IPS-15b (cell line): Measurements from ENCODE around the gene ADRM1.

Experiments
- H3K27me3 ChIP-seq: one replicate; pipeline ENCODE4 v1.6.1; 2013; ENCODE audit warnings: low read length; ENCODE audit not compliant: control insufficient read depth, insufficient read depth
- H3K36me3 ChIP-seq: one replicate; pipeline ENCODE4 v1.6.1; 2013; ENCODE audit warnings: low read length; ENCODE audit not compliant: control insufficient read depth, insufficient read depth
- H3K4me1 ChIP-seq: one replicate; pipeline ENCODE4 v1.6.1; 2013; ENCODE audit warnings: mild to moderate bottlenecking, low read length; ENCODE audit not compliant: control insufficient read depth, insufficient read depth
- H3K4me3 ChIP-seq: one replicate; pipeline ENCODE4 v1.5.1; 2013; ENCODE audit warnings: low read depth, low read length
- H3K9ac ChIP-seq: one replicate; pipeline ENCODE4 v1.6.1; 2013; ENCODE audit warnings: low read depth, mild to moderate bottlenecking, low read length
- H3K9me3 ChIP-seq: one replicate; pipeline ENCODE4 v1.6.1; 2013; ENCODE audit warnings: mild to moderate bottlenecking, low read length; ENCODE audit not compliant: control insufficient read depth, insufficient read depth

The ADRM1 gene

DNA sequence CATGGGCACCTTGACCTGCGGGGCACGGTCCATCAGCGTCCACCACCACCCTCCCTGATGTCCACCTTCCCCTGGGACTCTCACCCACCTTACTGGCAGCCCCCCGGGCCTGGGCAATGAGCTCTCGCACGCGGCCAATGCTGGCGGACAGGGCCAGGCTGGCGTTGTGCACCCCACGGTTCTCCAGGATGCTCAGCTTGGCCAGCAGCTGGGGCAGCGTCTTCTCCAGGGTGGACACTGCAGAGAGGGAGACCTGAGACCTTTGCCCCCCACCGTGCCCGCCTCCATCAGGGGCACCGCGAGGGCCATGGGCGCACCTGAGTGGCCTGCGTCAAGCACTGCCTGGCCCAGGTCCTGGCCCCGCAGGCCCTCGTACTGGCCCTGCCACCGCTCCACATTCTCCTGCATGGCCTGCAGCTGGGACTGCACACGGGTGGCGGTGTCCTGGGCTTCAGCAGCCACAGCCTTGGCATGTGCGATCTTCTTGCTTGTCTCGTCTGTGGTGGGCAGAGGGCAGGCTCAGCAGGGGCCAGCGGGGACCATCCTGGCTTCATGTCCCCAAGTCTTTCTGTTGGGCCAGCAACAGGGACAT lies 12.0 kb downstream of the ADRM1 start:
- no peak overlapping the region for H3K9ac ChIP-seq
- no peaks in the 10 kb centered on the region for H3K4me1 ChIP-seq
- H3K36me3 ChIP-seq, result peaks cover 92% of the 10 kb centered on the region
- no peaks in the 10 kb centered on the region for H3K9me3 ChIP-seq
- H3K4me3 ChIP-seq, result no peak overlapping the region
- H3K27me3 ChIP-seq, result no peaks in the 10 kb centered on the region

DNA sequence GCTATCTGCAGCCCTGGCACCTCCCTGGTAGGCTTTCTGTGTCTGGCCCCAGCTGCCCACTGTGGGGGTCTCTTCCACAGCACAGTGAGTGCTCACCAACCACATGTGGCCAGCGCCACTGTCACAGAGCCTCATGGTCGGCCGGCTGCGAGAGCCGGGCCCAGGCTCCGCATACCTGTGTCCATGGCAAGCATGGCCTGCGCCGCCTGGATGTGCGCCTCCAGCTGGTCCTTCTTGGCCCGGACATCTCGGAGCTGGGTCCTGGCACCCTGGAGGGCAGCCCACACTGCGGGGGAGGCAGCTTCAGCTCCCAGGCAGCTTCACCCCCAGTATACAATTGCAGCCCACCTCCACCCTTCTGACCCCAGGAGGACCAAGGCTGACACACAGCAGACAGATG lies 13.0 kb downstream of the ADRM1 start:
- H3K4me1 ChIP-seq, result no peaks in the 10 kb centered on the region
- no peaks in the 10 kb centered on the region for H3K27me3 ChIP-seq
- no peaks in the 10 kb centered on the region for H3K9me3 ChIP-seq
- no peak overlapping the region for H3K4me3 ChIP-seq
- H3K9ac ChIP-seq, result no peak overlapping the region
- peaks cover 92% of the 10 kb centered on the region for H3K36me3 ChIP-seq

GRCh38 chr20:62316331-62317166 lies 13.8 kb downstream of the ADRM1 start:
- Histone ChIP-seq H3K4me3 (no peak overlapping the region), H3K9me3 (no peaks in the 10 kb centered on the region), H3K9ac (no peak overlapping the region), H3K27me3 (no peaks in the 10 kb centered on the region), H3K36me3 (peaks cover 85% of the 10 kb centered on the region), H3K4me1 (no peaks in the 10 kb centered on the region)

DNA sequence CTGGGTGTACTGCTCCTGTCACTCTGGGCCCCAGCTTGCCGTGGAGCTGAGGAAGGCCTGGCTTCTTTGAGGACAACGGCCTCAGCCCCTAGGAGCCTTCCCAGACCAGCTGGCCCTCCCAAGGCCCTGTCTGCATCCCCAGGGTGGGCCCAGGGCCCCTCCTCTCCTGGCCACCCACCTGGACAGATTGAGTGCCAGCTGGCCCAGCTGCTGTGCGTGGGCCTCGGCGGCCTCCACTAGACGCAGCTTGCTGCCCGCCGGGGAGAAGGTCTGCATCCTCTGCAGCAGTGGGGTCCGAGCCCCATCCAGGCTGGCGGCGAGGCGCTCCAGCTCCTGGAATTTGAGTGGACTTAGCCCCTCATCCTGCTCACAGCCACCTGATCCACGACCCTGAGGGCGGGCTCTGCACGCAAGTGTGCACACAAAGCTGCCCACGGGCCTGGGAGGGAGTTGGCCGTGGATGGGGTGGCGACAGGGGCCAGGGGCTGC lies 14.4 kb downstream of the ADRM1 start:
- H3K36me3 ChIP-seq, result peaks cover 84% of the 10 kb centered on the region
- no peak overlapping the region for H3K4me3 ChIP-seq
- H3K9ac ChIP-seq, result no peak overlapping the region
- no peaks in the 10 kb centered on the region for H3K27me3 ChIP-seq
- no peaks in the 10 kb centered on the region for H3K4me1 ChIP-seq
- no peaks in the 10 kb centered on the region for H3K9me3 ChIP-seq

DNA sequence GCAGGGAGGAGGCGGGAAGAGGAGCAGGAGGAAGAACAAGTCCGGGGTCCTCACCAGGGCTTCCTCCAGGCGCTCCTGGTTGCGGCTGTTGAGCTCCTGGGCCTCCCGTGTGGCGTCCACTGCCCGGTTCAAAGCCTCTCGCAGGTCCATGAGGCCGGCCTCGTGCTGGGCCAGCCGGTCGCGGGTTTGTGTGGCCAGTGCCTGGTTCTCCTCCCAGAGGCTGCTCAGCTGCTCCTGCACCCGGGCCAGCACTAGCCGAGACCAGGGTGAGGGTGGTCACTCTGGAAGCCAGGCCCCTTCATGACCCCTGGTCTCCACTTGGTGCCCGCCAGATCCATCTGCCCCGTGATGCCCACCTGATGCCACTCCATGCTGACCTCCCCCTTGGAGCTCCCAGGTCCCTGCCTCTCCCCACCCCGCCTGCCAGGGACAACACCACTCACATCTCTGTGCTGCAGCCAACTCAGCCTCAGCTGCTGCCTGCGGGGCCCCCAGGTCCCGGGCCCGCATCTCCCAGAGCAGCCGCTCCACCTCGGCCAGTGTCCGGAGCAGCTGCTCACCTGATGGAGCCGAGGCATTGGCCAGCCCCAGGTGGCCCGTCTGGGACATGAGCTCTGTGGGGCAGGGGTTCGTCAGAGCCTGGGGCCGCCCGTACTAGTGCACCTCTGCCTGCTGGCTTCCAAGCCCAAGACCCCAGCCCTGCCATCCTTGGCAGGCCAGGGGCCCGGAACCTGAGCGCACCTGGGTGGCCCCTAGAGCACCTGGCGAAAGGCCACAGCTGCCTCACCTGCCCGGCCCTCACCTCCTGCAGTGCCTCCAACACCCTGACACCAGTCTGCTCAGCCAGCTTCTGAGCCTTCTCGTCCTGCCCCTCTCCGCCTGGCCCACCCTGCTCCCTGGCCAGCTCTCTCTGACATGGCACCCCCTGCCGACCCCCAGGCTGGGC lies 15.9 kb downstream of the ADRM1 start:
- H3K4me1 ChIP-seq, result no peaks in the 10 kb centered on the region
- no peak overlapping the region for H3K9ac ChIP-seq
- peaks cover 81% of the 10 kb centered on the region for H3K36me3 ChIP-seq
- no peaks in the 10 kb centered on the region for H3K9me3 ChIP-seq
- H3K27me3 ChIP-seq, result no peaks in the 10 kb centered on the region
- no peak overlapping the region for H3K4me3 ChIP-seq

DNA sequence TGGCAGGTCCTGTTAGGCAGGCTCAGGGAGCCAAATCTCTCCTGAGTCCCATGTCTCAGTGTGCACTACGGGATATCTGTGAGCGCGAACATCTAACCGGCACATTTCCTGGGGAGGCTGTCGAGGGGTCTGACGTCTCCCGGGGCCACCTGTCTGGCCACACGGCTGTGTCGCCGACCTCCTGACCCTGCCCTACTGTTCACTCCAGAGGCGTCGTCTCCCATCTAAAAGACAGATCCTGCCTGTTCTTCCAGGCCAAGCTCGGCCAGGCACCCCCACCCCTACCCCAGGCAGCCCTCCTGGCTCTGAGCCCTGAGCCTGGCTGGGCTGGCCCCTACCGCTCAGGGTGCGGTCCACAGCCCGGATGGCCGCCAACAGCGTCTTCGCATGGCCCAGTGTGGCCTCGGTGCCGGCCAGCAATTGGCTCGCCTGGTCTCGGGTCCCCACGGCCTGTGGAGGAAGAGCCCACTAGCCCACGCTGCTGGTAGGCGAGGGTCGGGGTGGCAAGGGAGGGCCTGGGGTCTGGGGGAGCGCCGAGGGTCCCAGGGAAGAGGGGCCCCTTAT lies 16.6 kb downstream of the ADRM1 start:
- H3K9ac ChIP-seq, result no peak overlapping the region
- H3K36me3 ChIP-seq, result peaks cover 81% of the 10 kb centered on the region
- H3K9me3 ChIP-seq, result no peaks in the 10 kb centered on the region
- no peaks in the 10 kb centered on the region for H3K27me3 ChIP-seq
- H3K4me3 ChIP-seq, result no peak overlapping the region
- no peaks in the 10 kb centered on the region for H3K4me1 ChIP-seq

DNA sequence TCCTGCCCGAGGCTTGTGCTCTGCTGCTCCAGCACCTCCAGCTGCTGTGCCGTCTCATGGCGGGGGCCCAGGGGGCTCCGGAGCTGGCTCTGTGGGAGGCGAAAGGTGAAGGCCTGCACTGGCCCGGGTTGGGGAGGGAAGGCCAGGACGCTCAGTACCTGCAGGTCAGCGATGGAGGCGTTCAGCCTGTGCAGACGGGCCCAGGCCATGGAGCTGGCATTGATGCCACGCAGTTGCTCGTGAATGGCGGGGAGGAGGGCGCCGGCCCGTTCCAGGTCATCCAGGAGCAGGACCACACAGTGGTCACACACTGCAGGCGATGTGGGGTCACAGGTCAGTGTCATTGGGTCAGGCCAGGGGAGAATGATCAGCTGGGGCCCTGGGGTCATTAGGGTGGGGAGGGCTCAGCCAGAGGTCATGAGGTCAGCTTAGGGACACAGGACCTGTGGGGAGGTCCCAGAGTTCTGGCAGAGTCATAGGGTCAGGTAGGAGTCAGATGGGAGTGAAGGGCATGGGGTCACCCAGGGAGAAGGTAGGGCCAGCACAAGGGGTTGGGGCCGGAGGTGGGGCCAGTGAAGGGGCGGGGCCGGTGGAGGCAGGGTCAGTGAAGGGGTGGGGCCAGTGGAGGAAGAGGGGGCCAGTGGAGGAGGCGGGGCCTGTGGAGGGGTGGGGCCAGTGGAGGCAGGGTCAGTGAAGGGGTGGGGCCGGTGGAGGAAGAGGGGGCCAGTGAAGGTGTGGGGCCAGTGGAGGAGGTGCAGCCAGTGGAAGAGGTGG lies 18.0 kb downstream of the ADRM1 start:
- Histone ChIP-seq H3K9me3 (no peaks in the 10 kb centered on the region), H3K27me3 (no peaks in the 10 kb centered on the region), H3K9ac (no peak overlapping the region), H3K4me1 (no peaks in the 10 kb centered on the region), H3K36me3 (peaks cover 81% of the 10 kb centered on the region), H3K4me3 (no peak overlapping the region)

- H3K36me3 ChIP-seq, result peaks cover 80% of the 10 kb centered on the region
- no peaks in the 10 kb centered on the region for H3K9me3 ChIP-seq
- H3K4me3 ChIP-seq, result no peak overlapping the region
- H3K27me3 ChIP-seq, result no peaks in the 10 kb centered on the region
- H3K4me1 ChIP-seq, result no peaks in the 10 kb centered on the region
- no peak overlapping the region for H3K9ac ChIP-seq
Observed at GRCh38 chr20:62321521-62321948, 18.7 kb downstream of the ADRM1 start.

DNA sequence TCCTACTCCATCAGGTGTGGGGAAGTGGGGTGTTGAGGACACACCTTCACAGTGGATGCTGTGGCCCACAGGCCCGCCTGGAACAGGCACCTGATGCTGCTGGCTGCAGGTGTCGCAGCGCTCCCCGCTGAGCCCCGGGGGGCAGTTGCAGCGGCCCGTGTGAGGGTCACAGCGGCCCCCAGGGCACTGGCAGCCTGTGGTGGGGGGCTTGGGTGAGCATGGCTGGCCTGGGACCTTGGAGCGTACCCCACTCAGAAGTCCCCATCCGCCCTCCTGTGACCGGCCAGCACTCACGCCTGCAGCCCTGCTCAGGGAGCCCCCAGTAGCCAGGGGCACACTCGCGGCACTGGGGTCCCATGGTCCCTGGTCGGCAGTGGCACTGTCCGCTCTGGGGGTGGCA lies 19.2 kb downstream of the ADRM1 start:
- Histone ChIP-seq H3K4me3 (no peak overlapping the region), H3K9me3 (no peaks in the 10 kb centered on the region), H3K4me1 (no peaks in the 10 kb centered on the region), H3K27me3 (no peaks in the 10 kb centered on the region), H3K9ac (no peak overlapping the region), H3K36me3 (peaks cover 80% of the 10 kb centered on the region)

- no peaks in the 10 kb centered on the region for H3K4me1 ChIP-seq
- H3K36me3 ChIP-seq, result peaks cover 80% of the 10 kb centered on the region
- H3K9me3 ChIP-seq, result no peaks in the 10 kb centered on the region
- H3K9ac ChIP-seq, result no peak overlapping the region
- H3K27me3 ChIP-seq, result no peaks in the 10 kb centered on the region
- H3K4me3 ChIP-seq, result no peak overlapping the region
Observed at GRCh38 chr20:62322492-62323041, 19.8 kb downstream of the ADRM1 start.
